Left colon (tissue), 2 donors: Measurements from ENCODE around the gene CALHM2. TPM values are rescaled to one million over a fixed set of nuclear protein-coding genes. Genes with fewer than 3 reads are reported as not detected.
A peak's percentile ranks its signal among the peaks of the same experiment; 100 is the strongest.

Source experiments
- ATAC-seq: fragments of 200-7000 bp; cut with Tn5 transposase; one replicate; pipeline ENCODE4 v1.9.1; 2020; ENCODE audit warnings: mild to moderate bottlenecking, moderate library complexity
- DNase-seq, 2 donors: peaks; one replicate each; pipeline ENCODE4 v3.0.0-alpha.2; 2020
- intact Hi-C, 2 donors: fragments of 100-400 bp; cut with DNase I in 1 of 2; cut with micrococcal nuclease in 1 of 2; formaldehyde crosslinking; loops; one replicate each; pipeline versions ENCODE4 v1.11.2 to v1.14.0; 2022; cut with DNase I, micrococcal nuclease
- total RNA-seq, 2 donors: library from RNA; stranded (reverse); fragmentation: NEBNext Ultra II Directional; extraction: Animal tissue kit (Norgen Biotek cat#: 25700); gene quantifications; one replicate each; pipeline ENCODE4 v1.2.1, GENCODE V29; 2021
- donor health status: DM: no; HTN: no; CAD: no.
- donor health status: DM: yes; HTN: yes; CAD: no.

The CALHM2 gene
- total RNA-seq, 2 donors from 2014 or later = 4.5 to 10.0 TPM

- intact Hi-C loops = loop anchor here in 1 of 2 donors (5.0 kb wide), 1 partner anchor 63 kb away; no protein-coding TSS in a partner anchor
- no peak for ATAC-seq
- DNase-seq = no peak
Measured at GRCh38 chr10:103480521-103480920, 28.4 kb upstream of the CALHM2 start.

DNA sequence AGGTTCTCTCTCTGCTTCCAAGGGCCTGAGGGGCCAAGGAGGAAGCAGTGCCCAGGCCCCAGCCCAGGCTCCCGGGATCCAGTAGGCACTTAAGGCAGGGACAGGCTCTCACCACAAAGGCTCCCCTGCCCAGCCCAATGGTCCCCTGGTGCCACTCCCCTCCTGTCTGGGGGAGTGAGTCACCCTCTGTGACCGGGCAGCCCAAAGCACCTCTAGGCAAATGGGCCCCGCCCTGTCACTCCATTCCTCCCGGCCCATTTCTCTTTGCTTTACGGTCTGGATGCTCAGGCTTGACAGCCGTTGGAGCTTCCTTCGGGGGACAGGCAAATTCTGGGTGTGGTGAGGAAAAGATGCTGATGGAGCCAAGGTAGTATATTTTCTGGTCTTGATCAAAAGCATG is 27.0 kb upstream of the CALHM2 start, which contains the start of gene CALHM3:
TSS of gene CALHM3 (minus strand) at position 106 of the 400 bp plus-strand sequence. CDS start 208 bp downstream, outside the sequence.
- DNase-seq (no peak), ATAC-seq (peak; percentile 68)
- intact Hi-C loops = no loop called here

DNA sequence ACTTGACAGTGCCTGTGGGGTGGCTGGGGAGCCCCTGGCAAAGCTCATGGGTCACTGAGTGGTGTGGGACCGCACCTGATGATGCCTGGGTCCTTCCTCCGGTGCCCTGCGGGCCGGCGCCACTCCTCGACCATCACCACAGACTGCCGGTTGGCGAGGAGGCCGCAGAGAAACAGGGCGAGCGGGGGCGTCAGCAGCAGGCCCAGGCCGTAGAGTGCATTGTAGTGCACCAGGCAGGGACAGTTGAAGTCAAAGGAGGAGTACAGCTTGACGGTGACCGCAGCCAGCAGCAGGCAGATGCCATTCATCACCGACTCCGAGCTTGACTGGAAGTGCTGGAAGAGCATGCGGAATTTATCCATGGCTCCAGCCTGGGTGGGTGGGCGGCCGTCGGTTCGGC is 26.5 kb upstream of the CALHM2 start:
- no peak for ATAC-seq
- intact Hi-C loops = no loop called here
- no peak for DNase-seq

- intact Hi-C loops = no loop called here
- DNase-seq = no peak
- peak; percentile 27 for ATAC-seq
Measured at GRCh38 chr10:103476046-103476768, 24.0 kb upstream of the CALHM2 start.

GRCh38 chr10:103475437-103475836 is 23.3 kb upstream of the CALHM2 start:
- intact Hi-C loops = no loop called here
- no peak for ATAC-seq

GRCh38 chr10:103474077-103474476 is 21.9 kb upstream of the CALHM2 start:
- no peak for ATAC-seq
- DNase-seq = no peak
- intact Hi-C loops = no loop called here

More at GRCh38 chr10:103475437-103475836, 23.3 kb upstream of the CALHM2 start:
- DNase-seq = no peak

DNA sequence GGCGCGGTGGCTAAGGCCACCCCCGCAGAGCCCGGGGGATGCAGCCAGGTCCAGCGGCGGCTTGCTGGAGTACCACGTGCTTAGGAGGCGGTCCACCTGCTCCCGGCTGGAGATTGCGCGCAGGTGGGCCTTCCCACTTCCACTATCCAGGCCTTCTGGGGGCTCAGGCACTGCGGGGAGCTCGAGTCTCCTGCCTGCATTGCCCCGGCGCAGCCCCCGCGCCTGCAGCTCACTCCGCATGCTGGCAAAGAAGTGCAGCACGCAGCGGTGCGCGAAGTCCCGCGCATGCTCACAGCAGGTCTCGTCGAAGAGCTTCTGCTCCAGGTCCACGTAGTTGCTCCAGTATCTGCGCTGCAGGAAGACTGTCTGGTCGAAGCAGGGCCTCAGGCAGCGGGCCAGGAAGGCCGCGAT is 21.1 kb upstream of the CALHM2 start:
- intact Hi-C loops = no loop called here
- ATAC-seq (no peak), DNase-seq (no peak)

GRCh38 chr10:103472005-103472404 is 19.8 kb upstream of the CALHM2 start:
- DNase-seq = no peak
- intact Hi-C loops = no loop called here
- ATAC-seq = no peak

- ATAC-seq = peak; percentile 67
- intact Hi-C loops = no loop called here
- DNase-seq = peak; percentile 57 to 64
Measured at GRCh38 chr10:103470761-103471653, 18.8 kb upstream of the CALHM2 start.

DNA sequence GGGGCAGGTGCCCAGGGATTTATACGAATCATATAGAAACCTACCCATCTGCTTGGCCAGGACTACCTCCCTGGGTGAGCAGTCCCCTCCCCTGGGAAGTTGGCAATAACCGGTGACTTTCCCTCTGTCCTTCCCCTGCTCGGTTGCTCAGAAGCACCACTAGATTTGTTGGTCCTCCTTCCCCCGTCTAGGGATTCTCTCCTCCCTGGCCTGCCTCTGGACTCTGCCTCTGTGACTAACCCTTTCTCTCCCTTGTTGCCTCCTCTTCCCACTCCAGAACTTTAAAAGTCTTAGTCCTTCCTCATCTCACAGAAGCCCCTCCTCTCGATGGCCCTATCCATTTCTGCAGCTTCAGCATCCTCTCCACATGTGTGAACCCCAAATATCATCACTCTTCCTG is 17.0 kb upstream of the CALHM2 start:
- intact Hi-C loops = no loop called here
- ATAC-seq (no peak), DNase-seq (no peak)

GRCh38 chr10:103467406-103467805 is 15.2 kb upstream of the CALHM2 start:
- DNase-seq (no peak), ATAC-seq (no peak)
- intact Hi-C loops = no loop called here

GRCh38 chr10:103466734-103467133 is 14.6 kb upstream of the CALHM2 start:
- intact Hi-C loops = no loop called here
- no peak for DNase-seq
- no peak for ATAC-seq

DNA sequence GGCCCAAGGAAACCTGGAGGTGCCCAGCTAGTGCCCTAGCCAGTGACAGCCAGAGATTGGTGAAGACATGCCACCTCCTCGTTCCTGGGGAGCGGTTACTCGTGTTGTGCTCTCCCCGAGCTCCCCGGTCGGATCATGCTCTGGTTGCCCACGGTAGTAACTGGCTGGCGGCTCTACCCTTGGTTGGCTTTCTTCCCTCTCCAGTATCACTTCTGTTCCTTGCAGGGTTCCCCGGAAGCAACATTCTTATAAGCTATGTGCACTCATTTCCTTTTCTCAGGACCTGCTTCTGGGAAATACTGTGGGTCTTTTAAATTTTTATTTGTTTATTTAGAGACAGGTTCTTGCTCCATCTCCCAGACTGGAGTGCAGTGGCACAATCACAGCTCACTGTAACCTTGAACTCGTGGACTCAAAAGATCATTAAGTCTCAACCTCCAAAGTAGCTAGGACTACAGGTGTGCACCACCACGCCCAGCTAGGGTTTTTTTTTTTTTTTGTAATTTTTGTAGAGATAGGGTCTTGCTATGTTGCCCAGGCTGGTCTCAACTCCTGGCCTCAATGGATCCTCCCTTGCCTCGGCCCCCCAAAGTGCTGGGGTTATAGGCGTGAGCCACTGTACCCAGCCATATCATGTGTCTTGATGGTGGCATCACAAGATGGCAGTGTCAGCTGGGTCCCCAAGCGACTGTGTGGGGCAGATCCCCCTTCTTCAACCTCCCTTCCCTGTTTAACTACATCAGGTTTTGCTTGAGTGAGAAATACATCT is 13.4 kb upstream of the CALHM2 start:
- no peak for ATAC-seq
- intact Hi-C loops = no loop called here
- DNase-seq = no peak

DNA sequence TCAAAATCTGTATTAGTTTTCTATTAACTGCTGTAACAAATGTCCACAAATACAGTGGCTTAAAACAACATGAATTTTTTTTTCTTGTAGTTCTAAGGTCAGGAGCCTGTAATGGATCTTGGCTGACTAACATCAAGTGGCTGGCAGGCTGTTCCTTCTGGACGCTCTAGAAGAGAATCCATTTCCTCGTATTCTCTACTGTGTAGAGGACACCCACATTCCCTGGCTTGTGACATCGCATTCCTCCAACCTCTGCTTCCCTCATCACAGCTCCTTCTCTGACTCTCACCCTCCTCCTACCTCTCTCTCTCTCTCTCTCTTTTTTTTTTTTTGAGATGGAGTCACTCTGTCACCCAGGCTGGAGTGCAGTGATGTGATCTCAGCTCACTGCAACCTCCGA is 11.3 kb upstream of the CALHM2 start:
- ATAC-seq = no peak
- intact Hi-C loops = no loop called here
- DNase-seq = no peak

- DNase-seq (no peak), ATAC-seq (no peak)
- intact Hi-C loops = no loop called here
Measured at GRCh38 chr10:103459615-103460014, 7.4 kb upstream of the CALHM2 start.

GRCh38 chr10:103458720-103459119 is 6.5 kb upstream of the CALHM2 start, which contains the start of gene CALHM1:
TSS of gene CALHM1 (minus strand) at chr10:103458900. CDS start at chr10:103458751, 149 bp downstream.
- ATAC-seq (peak; percentile 58), DNase-seq (no peak)
- intact Hi-C loops = no loop called here

DNA sequence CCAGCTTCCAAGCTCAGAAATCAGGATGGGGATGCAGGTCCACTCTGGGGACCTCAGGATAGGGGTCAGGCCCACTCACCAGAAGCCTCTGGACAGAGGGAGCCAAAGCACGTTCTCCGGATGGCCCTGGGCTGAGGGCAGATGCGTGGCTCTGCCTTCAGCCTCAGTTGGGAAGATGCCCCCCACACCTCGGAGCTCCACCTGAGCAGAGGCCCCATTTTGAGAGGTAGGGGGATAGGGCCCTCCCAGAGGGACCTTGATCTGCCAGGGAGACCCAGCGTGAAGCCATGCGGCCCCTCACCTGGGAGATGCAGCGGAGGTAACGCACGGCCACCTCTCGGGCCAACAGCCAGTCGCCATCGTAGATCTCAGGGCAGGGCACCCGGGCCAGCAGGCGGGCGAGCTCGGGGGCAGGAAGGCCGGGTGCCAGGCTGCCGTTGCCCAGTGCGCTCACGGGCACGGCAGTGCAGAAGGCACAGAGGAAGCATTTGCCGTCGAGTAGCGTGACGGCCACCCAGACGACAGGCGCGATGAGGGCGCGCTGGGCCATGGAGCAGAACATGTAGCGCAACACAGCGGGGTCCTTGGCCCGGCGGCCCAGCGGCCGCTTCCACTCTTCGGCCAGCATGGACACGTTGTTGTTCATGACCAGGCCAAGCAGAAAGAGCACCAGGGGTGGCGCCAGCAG is 5.9 kb upstream of the CALHM2 start:
- DNase-seq (no peak), ATAC-seq (no peak)
- intact Hi-C loops = no loop called here

GRCh38 chr10:103457176-103457712 is 5.1 kb upstream of the CALHM2 start:
- no peak for ATAC-seq
- intact Hi-C loops = no loop called here
- no peak for DNase-seq
